ENCODE data around the gene ZFPM1. TPM values are rescaled to one million over a fixed set of nuclear protein-coding genes. Genes with fewer than 3 reads are reported as not detected.
A peak's percentile ranks its signal among the peaks of the same experiment; 100 is the strongest.

Gene ZFPM1
- total RNA-seq, 2 experiments from 2014 or later: 15.0 to 18.0 TPM

DNA sequence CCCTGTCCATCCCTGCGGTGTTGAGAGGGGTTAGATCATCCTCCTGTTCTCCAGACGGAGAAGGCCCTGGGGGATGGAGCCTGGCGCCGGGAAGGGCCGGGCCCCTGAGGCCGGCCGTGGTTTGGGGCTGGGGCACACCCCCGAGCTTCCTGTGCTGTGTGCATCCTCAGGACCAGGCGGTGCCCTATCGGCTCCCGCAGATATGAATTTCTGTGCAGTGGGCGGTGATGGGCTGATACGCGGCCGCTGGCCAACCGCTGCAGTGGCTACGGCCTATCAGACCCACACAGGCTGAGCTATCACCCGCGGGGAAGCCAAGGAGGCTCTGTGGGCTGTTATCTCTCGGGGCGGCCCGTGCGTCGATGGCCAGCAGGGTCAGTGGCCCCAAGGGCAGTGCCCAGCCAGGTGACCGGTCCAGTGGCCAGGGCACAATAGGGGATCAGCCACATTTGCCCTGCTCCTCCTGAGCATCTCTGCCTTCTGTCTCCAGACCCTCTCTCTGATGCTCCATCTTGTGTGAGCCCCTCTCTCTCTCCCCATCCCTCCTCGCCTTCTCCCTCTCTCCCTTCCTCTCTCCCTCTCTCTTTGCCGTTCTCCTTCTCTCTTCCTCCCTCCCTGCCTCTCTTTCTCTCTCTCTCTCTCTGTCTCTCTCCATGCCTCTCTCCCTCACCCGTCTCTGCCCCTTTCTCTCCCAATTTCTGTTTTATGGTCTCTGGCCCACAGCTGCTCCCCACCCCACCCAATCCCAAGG lies 38.7 kb downstream of the ZFPM1 start:
- POLR2A ChIA-PET: no interaction called here
- CTCF ChIA-PET: interaction anchor here (1.0 kb wide), 1 partner anchor 13 kb away, joined by 3 read pairs; no protein-coding TSS in a partner anchor
- Mint-ChIP-seq H3K9me3 (no peaks in the 10 kb centered on the region), H3K4me3 (no peak overlapping the region), H3K27ac (no peak overlapping the region), H3K36me3 (ENCODE audit: low read depth) (no peaks in the 10 kb centered on the region), H3K4me1 (ENCODE audit: low read depth) (no peaks in the 10 kb centered on the region), H3K27me3 (no peaks in the 10 kb centered on the region)
- DNase-seq: no peak
- ATAC-seq: no peak
- TF ChIP-seq, protein P1, sequence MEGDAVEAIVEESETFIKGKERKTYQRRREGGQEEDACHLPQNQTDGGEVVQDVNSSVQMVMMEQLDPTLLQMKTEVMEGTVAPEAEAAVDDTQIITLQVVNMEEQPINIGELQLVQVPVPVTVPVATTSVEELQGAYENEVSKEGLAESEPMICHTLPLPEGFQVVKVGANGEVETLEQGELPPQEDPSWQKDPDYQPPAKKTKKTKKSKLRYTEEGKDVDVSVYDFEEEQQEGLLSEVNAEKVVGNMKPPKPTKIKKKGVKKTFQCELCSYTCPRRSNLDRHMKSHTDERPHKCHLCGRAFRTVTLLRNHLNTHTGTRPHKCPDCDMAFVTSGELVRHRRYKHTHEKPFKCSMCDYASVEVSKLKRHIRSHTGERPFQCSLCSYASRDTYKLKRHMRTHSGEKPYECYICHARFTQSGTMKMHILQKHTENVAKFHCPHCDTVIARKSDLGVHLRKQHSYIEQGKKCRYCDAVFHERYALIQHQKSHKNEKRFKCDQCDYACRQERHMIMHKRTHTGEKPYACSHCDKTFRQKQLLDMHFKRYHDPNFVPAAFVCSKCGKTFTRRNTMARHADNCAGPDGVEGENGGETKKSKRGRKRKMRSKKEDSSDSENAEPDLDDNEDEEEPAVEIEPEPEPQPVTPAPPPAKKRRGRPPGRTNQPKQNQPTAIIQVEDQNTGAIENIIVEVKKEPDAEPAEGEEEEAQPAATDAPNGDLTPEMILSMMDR (IDR thresholded peaks at IDR 0.05): no peak
- intact Hi-C loops (cut with micrococcal nuclease): no loop called here

- no peak overlapping the region for H3K4me3 Mint-ChIP-seq
- no peaks in the 10 kb centered on the region for H3K27me3 Mint-ChIP-seq
- intact Hi-C loops (cut with micrococcal nuclease): no loop called here
- H3K4me1 Mint-ChIP-seq (ENCODE audit: low read depth): no peaks in the 10 kb centered on the region
- ChIA-PET POLR2A (interaction anchor here (0.6 kb wide), 1 partner anchor 62 kb away, joined by 3 read pairs; no protein-coding TSS in a partner anchor), CTCF (no interaction called here)
- TF ChIP-seq, protein P1 (IDR thresholded peaks at IDR 0.05): no peak
- no peaks in the 10 kb centered on the region for H3K9me3 Mint-ChIP-seq
- no peak overlapping the region for H3K27ac Mint-ChIP-seq
- no peak for DNase-seq
- no peaks in the 10 kb centered on the region for H3K36me3 Mint-ChIP-seq (ENCODE audit: low read depth)
- ATAC-seq: no peak
Observed at GRCh38 chr16:88493879-88494278, 40.8 kb downstream of the ZFPM1 start.

DNA sequence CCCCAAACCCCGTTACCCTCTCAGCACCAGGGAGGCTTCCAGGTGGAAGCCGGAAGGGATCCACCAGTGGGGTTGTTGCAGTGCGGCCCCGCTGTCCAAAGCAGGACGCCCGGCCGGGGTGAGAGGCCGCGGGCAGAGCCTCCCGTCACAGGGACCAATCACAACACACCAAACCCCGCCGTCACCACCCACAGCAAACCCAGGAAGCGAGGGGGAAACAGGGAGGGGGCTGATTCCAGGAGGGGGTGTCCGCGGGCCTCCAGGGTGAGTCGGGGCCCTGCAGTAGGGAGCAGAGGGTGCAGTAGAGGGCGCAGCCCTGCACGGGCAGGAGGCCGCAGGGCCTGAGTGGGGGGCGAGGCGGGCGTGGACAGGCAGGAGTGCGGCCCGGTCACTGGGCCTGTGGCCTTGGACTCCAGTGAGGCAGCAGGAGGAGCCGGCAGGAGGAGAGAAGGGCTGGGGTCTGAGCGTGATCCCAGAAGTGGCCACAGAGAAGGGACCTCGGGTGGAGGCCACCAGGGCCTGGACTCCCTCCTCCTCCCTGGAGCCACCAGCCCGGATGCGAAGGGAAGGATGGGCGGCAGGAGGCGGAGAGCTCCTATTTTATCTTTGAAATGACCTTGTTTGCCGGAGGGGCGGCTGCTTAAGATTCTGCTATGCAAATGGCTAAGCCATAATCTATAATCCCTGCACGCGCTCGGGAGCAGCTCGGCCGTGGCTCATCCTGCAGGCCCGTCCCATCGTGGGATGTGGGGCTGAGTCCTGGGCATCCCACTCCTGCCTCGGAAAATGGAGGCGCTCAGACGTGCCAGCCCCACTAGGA lies 41.5 kb downstream of the ZFPM1 start:
- no peaks in the 10 kb centered on the region for H3K27me3 Mint-ChIP-seq
- no peak overlapping the region for H3K4me3 Mint-ChIP-seq
- ATAC-seq: no peak
- DNase-seq: no peak
- H3K36me3 Mint-ChIP-seq (ENCODE audit: low read depth): no peaks in the 10 kb centered on the region
- ChIA-PET POLR2A (no interaction called here), CTCF (no interaction called here)
- no peak overlapping the region for H3K27ac Mint-ChIP-seq
- no peaks in the 10 kb centered on the region for H3K9me3 Mint-ChIP-seq
- no peaks in the 10 kb centered on the region for H3K4me1 Mint-ChIP-seq (ENCODE audit: low read depth)
- TF ChIP-seq, protein P1 (IDR thresholded peaks at IDR 0.05): no peak
- intact Hi-C loops (cut with micrococcal nuclease): no loop called here

DNA sequence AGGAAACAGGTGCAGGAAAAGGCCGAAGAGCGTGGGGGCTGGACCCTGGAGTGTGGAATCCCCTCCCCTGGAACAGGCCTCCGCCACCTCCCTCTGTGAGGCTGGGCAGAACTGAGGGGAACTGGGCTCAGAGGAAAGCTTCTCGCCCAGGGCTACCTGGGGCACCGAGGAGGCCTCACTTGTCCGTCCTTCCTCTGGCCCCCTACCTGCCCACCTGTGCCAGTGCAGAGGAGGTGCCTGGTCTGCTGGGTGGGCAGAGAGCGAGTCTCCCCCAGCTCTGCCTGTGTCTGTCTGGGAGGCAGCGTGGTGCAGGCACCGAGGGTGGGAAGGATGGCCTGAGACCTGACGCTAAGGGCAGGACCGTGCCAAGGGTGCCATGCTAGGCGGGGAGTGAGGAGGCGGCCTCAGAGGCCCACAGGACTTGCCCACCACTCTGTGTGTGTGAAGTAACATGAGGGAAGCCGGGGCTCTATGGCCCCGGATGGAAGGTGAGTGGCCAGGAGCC lies 42.2 kb downstream of the ZFPM1 start:
- ATAC-seq (peak; percentile 24), DNase-seq (no peak)
- Mint-ChIP-seq H3K9me3 (no peaks in the 10 kb centered on the region), H3K27ac (no peak overlapping the region), H3K4me3 (no peak overlapping the region), H3K36me3 (ENCODE audit: low read depth) (no peaks in the 10 kb centered on the region), H3K27me3 (no peaks in the 10 kb centered on the region), H3K4me1 (ENCODE audit: low read depth) (no peaks in the 10 kb centered on the region)
- CTCF ChIA-PET: no interaction called here
- POLR2A ChIA-PET: no interaction called here
- TF ChIP-seq, protein P1 (IDR thresholded peaks at IDR 0.05): no peak
- intact Hi-C loops (cut with micrococcal nuclease): no loop called here

Measured in activated CD8-positive, alpha-beta T cell treated with anti-CD3 and anti-CD28 coated beads for 36 hours (primary cell).